Suprapubic skin (tissue), 4 donors: Measurements from ENCODE around the gene CSPG4.

Experiments used
- CTCF ChIP-seq, 2 donors: fragments of 200-600 bp in 1 of 2; fragments of 450-650 bp in 1 of 2; sonication (generic) in 1 of 2; IDR thresholded peaks; one replicate each; pipeline ENCODE4 v1.5.1; 2016 to 2019; ENCODE audit warnings: antibody characterized with exemption in 2 of 2, mild to moderate bottlenecking in 1 of 2, moderate library complexity in 1 of 2
- EP300 ChIP-seq: sonication (generic); formaldehyde crosslinking; IDR thresholded peaks from one replicate; pipeline ENCODE4 v1.6.1; 2017; ENCODE audit warnings: antibody characterized with exemption
- POLR2A ChIP-seq, 2 donors: fragments of 450-650 bp; IDR thresholded peaks; one replicate each; pipeline ENCODE4 v1.6.1; 2017; ENCODE audit warnings: antibody characterized with exemption in 2 of 2, mild to moderate bottlenecking in 2 of 2, moderate library complexity in 2 of 2
- POLR2AphosphoS5 ChIP-seq, 3 donors: sonication (generic); formaldehyde crosslinking; IDR thresholded peaks; one replicate each; pipeline ENCODE4 v1.6.1; 2017; ENCODE audit warnings: antibody characterized with exemption in 3 of 3

- TF ChIP-seq POLR2AphosphoS5 (IDR thresholded peaks at IDR 0.05): no peak
- TF ChIP-seq POLR2A (IDR thresholded peaks at IDR 0.05): no peak
- no peak for TF ChIP-seq CTCF (IDR thresholded peaks at IDR 0.05)
- no peak for TF ChIP-seq EP300
Measured at GRCh38 chr15:75761446-75762356, 49.1 kb upstream of the CSPG4 start.
